Body of pancreas (tissue), 4 donors: ENCODE data around the gene WDFY4. TPM values are rescaled to one million over a fixed set of nuclear protein-coding genes. Genes with fewer than 3 reads are reported as not detected.

Experiments
- ATAC-seq: fragments of 150-250 bp; one replicate; pipeline ENCODE4 v1.9.1; 2016
- DNase-seq, 4 donors: peaks; one replicate each; pipeline ENCODE4 v3.0.0-alpha.2; 2019
- H3K27ac ChIP-seq, 4 donors: fragments of 200-600 bp; sonication (generic); 1 replicate in 3 of 4; 2 replicates in 1 of 4; pipeline versions ENCODE4 v1.5.1 to v1.6.1; 2016 to 2019; ENCODE audit warnings: mild to moderate bottlenecking in 1 of 4, mixed read lengths in 1 of 4, moderate library complexity in 1 of 4
- H3K27me3 ChIP-seq, 2 donors: fragments of 200-600 bp; sonication (generic); one replicate each; pipeline ENCODE4 v1.6.0; 2016; ENCODE audit warnings: mild to moderate bottlenecking in 1 of 2
- H3K36me3 ChIP-seq, 2 donors: fragments of 200-600 bp; sonication (generic); replicated peaks in 1 of 2; 2 replicates each; pipeline ENCODE4 v1.5.1; 2016; ENCODE audit warnings: low read depth in 2 of 2; ENCODE audit not compliant: insufficient read depth in 1 of 2
- H3K4me1 ChIP-seq: fragments of 200-600 bp; sonication (generic); one replicate; pipeline ENCODE4 v1.6.0; 2016
- H3K4me3 ChIP-seq, 2 donors: fragments of 200-600 bp; sonication (generic); 1 replicate in 1 of 2; 2 replicates in 1 of 2; pipeline ENCODE4 v1.5.1; 2016 to 2019
- H3K9me3 ChIP-seq, 3 donors: fragments of 200-600 bp; sonication (generic); 1 replicate in 2 of 3; 2 replicates in 1 of 3; pipeline ENCODE4 v1.5.1; 2016
- CTCF ChIP-seq, 7 experiments: fragments of 450-650 bp in 4 of 7; fragments of 200-600 bp in 3 of 7; sonication (generic) in 3 of 7; IDR thresholded peaks; one replicate each; pipeline ENCODE4 v1.5.1; 2016 to 2019; ENCODE audit warnings: antibody characterized with exemption in 7 of 7
- POLR2A ChIP-seq, 3 donors: fragments of 450-650 bp; IDR thresholded peaks; one replicate each; pipeline ENCODE4 v1.6.1; 2016; ENCODE audit warnings: antibody characterized with exemption in 3 of 3, mild to moderate bottlenecking in 2 of 3
- WGBS, 2 donors: methylation state at CpG; one replicate each; pipeline ENCODE4 v1.1.5; 2017; 5-methylcytosine and 5-hydroxymethylcytosine counted together
- intact Hi-C: fragments of 100-400 bp; cut with DNase I; formaldehyde crosslinking; loops from one replicate; pipeline ENCODE4 v1.15.1; 2023
- total RNA-seq, 2 donors: library from RNA; depleted of rRNA; stranded (reverse); fragments of >200 nt; gene quantifications; one replicate each; pipeline ENCODE4 v1.1.0, GENCODE V29; 2016

WDFY4 gene
- total RNA-seq, 2 donors from 2014 or later, result 0.66 to 2.3 TPM

GRCh38 chr10:48834189-48834965, 149.7 kb downstream of the WDFY4 start:
- DNase-seq (peak; percentile 23 to 51 (median 30)), ATAC-seq (peak; percentile 53)
- Histone ChIP-seq H3K27ac (no peak overlapping the region), H3K4me1 (peaks cover 11% of the 10 kb centered on the region), H3K36me3 (no peaks in the 10 kb centered on the region), H3K4me3 (no peak overlapping the region), H3K9me3 (no peaks in the 10 kb centered on the region), H3K27me3 (no peaks in the 10 kb centered on the region)
- WGBS, 2 donors, result 17 to 32% methylated on average over 2 of the region's 2 CpGs
- intact Hi-C loops, result no loop called here
- TF ChIP-seq CTCF (IDR thresholded peaks at IDR 0.05), result no peak
- no peak for TF ChIP-seq POLR2A (IDR thresholded peaks at IDR 0.05)

GRCh38 chr10:48835781-48836180, 151.1 kb downstream of the WDFY4 start:
- WGBS, 2 donors, result 69 to 82% methylated on average over 2 of the region's 2 CpGs
- ATAC-seq, result no peak
- TF ChIP-seq CTCF (IDR thresholded peaks at IDR 0.05) (no peak), POLR2A (IDR thresholded peaks at IDR 0.05) (no peak)
- H3K27ac ChIP-seq, result no peak overlapping the region
- H3K4me3 ChIP-seq, result no peak overlapping the region
- H3K36me3 ChIP-seq, result no peaks in the 10 kb centered on the region
- DNase-seq, result no peak
- no peaks in the 10 kb centered on the region for H3K9me3 ChIP-seq
- intact Hi-C loops, result no loop called here
- no peaks in the 10 kb centered on the region for H3K27me3 ChIP-seq
- peaks cover 11% of the 10 kb centered on the region for H3K4me1 ChIP-seq

GRCh38 chr10:48836605-48837004, 151.9 kb downstream of the WDFY4 start:
- H3K27me3 ChIP-seq, result no peaks in the 10 kb centered on the region
- peaks cover 11% of the 10 kb centered on the region for H3K4me1 ChIP-seq
- ATAC-seq, result no peak
- WGBS, 2 donors, result 81 to 93% methylated on average over 2 of the region's 2 CpGs
- no peak overlapping the region for H3K27ac ChIP-seq
- intact Hi-C loops, result no loop called here
- no peaks in the 10 kb centered on the region for H3K9me3 ChIP-seq
- no peak for TF ChIP-seq CTCF (IDR thresholded peaks at IDR 0.05)
- no peak for TF ChIP-seq POLR2A (IDR thresholded peaks at IDR 0.05)
- no peak for DNase-seq
- no peaks in the 10 kb centered on the region for H3K36me3 ChIP-seq
- H3K4me3 ChIP-seq, result no peak overlapping the region

GRCh38 chr10:48838834-48839233, 154.2 kb downstream of the WDFY4 start:
- ATAC-seq, result no peak

More at GRCh38 chr10:48838834-48839233, 154.2 kb downstream of the WDFY4 start:
- intact Hi-C loops, result no loop called here
- H3K9me3 ChIP-seq, result no peaks in the 10 kb centered on the region
- H3K27me3 ChIP-seq, result no peaks in the 10 kb centered on the region
- 48 to 52% methylated on average over 5 of the region's 5 CpGs for WGBS, 2 donors
- DNase-seq, result no peak
- TF ChIP-seq POLR2A (IDR thresholded peaks at IDR 0.05), result no peak
- TF ChIP-seq CTCF (IDR thresholded peaks at IDR 0.05), result no peak
- H3K4me3 ChIP-seq, result no peak overlapping the region
- no peak overlapping the region for H3K27ac ChIP-seq
- peaks cover 10% of the 10 kb centered on the region for H3K4me1 ChIP-seq
- no peaks in the 10 kb centered on the region for H3K36me3 ChIP-seq
